COLO668 (cell line): ENCODE measurements around the gene RCAN1.
A peak's percentile ranks its signal among the peaks of the same experiment; 100 is the strongest.
"Not testable (repeated sequence)": the region's sequence is repeated elsewhere in the genome, so short reads cannot be mapped to it uniquely, and the experiment has no call there.

Experiments used
- DNase-seq: peaks from one replicate; lab custom pipeline; 2025; ENCODE audit not compliant: unreplicated experiment; lab: John Stamatoyannopoulos, UW

RCAN1 gene

DNA sequence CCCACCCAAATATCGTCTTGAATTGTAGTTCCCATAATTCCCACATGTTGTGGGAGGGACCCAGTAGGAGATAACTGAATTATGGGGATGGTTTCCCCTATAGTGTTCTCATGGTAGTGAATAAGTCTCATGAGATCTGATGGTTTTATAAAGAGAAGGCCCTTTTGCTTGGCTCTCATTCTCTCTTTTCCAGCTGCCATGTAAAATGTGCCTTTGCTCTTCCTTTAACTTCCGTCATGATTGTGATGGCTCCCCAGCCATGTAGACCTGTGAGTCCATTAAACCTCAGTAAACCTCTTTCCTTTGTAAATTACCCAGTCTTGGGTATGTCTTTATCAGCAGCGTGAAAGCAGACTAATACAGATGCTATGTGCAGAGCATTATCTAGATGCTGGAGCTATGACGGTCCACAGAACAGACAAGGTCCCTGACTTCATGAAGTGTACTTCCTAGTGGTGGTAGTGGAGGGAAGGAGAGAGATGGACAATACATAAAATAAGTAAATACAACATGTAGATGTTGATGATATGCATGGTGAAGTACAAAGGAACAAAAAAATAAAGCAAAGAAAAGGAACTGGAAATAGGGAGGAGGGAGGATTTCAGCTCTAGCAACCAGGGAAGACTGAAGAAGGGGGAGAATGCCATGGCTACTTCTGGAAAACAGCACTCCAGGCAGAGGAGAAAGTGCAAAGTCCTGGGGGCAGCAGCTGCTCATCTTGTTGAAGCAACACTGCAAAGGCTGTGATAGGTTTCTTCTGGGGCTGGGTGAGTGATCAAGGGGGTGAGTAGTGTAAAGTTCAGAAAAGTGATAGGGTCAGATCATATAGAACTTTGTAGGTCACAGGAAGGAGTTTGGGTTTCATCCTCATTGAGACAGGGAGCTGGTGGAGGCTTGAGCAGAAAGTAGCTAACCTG, 6.8 kb upstream of the RCAN1 start:
- no peak for DNase-seq

DNA sequence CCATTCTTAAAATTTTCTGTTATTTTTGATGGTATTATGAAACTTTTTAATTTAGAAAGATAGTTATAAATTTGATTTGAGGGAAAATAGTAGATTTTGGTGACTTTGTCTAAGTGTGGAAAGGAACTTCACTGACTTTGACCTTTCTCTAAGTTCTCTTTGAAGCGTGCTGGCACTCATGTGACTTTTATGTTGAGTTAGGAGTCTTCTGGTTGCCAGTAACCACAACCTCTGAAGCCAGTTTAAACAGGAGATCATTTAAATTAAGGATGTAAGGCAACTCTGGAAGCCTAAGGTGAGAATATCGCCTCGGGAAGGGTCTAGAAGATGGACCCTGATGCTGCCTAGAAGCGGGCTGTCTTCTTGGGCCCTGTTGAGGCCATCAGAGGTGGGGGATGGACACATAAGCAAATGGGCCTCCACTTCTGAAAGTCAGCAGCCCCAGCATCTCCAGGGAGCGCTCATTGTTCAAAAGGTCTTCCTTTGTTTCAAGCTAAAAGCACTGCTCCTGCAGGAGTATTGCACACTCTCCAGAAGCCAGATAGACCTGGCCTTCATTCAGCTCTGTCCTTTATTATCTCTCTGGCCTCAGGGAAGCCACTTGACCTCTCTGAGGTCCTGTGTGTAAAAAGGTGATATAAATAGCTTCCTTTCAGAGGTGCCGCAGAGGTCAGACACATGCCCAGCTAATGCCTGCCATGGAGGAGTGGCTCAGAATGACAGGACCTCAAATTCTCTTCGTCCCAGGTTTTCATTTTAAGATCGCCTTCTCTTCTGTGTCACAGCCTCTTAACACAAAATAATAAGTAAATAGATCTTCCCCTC, 5.1 kb upstream of the RCAN1 start:
- DNase-seq = no peak

DNA sequence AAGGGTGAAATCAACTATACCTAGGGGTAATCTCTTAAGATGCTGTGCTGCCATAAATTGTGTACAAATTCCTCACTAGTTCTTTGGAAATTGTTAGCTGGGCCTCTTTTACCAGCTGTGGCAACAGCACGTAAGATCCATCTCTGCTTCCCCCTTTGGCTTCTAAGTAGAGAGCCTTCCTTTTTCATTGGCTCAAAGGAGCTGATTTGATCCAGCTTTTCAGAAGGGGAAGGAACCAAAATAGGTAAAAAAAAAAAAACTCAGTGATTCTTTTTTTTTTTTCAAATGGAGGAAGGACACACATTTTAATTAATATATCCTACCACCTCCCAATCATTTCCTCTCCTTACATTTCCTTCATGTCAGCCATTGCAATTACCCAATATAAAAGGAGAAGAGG, 4.0 kb upstream of the RCAN1 start:
- no peak for DNase-seq

DNA sequence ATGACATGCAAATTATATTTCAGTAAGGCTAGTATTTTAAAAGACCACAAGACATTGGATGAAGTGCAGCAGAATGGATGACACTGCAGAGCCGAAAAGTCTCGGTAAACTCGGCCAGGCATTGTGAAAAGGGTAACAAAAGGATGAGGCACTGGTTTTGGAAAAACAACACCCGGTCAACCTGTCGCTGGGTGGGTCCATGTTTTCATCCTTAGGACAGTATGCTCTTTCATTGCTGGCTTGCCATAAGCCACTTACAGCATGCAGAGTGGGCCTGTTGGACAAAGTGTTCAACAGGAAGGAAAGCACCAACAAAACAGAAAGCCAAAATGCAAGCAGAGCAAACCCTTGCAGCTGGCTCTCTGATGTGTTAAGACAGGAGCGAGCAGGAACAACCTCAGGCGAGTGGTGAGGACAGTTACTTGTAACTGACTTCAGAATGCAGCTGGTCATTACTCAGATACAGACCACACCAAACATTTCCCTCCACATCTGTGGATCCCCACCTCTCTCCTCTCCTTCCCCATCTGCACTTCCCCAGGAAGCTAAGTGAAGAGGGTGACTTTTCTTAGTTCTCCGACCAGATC, 2.9 kb upstream of the RCAN1 start:
- no peak for DNase-seq

DNA sequence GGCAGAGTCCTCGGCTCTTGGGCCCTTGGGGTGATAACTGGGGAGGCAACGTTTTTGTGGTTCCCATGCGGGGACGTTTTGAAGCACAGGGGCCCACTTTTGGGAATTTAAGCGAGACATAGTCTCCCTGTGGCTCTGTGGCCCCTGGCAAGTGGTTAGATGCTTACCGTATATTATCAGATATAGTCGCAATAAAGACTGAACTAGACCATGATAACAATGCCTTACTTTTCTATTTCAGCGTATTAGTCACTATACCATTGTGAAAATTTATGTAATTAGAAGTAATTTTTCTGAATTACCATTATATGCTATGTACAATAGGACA, 538 bp upstream of the RCAN1 start:
- no peak for DNase-seq

DNA sequence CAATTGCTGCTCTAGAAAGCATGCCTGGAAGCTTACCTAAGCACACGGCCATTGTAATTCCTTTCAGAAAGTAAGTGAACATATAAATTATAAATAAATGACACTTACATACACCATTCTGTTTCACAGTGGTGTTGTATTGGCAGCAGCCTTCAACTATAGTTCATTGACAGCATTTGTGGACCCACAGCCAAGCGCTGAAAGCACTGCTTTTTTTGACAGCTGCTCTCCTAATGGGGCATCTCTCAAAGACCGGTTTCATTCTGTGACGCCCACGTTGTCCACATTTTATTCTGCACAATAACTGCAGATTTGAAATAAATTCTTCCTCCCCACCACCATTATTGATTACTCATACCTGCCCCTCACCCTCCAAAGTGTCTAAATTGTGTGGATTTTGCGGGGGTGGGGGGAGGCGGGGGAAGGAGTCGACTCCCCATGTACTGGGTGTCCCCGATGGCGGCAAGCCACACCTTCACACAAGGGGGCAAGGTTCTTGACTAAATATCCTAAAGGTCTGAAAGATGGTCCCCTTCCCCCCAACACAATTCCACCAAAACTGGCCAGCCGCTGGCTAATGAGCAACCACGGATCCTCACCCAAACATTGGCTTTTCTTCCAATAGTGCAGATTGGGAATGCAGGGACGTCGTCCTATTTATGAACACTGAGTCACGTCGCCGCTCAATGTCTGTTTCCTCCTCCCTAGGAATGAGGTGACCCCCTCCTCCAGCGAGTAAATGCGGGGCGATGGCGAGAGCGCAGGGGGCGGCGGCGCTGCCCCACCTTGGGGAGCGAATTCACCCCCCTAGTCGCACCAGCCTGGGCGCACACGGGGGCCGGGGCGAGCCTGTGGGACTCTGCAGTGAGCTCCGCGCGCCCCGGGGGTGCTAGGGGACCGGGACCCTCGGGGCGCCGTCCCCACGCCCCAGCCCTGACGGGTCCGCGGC, 960 bp downstream of the RCAN1 start:
- peak; percentile 49 for DNase-seq

DNA sequence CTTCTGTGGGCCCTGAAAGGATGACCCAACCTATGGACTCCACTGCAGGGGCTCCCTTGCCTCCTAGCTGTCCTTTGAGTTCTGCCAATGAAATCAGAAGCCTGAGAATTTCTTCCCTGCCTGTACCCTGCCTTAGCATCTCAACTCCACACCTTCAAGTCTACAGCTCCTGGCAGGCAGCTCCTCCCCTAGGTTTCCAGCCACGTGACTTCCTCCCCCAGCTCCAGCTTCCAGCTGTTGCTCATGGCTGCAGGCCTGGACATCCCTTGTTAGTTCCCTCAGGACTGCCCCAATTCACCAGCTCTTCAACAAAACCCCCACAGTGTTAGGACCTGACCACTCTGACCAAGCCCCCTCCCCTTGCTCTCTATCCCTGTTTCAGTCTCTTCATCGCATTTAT, 2.4 kb downstream of the RCAN1 start:
- peak; percentile 39 for DNase-seq

DNA sequence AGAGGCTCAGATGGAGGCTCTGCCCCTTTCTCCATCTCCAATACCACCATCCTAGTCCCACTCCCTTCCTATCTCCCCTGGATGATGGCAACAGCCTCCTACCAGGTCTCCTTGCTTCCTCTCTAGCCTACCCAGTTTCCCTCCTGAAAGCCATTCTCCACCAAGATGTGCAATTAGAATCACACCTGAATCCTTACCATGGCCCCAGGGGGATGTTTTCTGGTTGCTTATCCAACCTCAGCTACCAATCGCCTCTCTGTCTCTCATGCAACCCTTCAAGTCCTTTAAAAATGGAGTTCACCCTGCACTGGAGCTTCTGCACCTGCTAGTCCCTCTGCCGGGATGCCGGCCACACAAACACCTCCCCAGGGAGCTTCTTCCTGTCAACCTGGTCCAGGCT, 2.9 kb downstream of the RCAN1 start:
- peak; percentile 61 for DNase-seq

DNA sequence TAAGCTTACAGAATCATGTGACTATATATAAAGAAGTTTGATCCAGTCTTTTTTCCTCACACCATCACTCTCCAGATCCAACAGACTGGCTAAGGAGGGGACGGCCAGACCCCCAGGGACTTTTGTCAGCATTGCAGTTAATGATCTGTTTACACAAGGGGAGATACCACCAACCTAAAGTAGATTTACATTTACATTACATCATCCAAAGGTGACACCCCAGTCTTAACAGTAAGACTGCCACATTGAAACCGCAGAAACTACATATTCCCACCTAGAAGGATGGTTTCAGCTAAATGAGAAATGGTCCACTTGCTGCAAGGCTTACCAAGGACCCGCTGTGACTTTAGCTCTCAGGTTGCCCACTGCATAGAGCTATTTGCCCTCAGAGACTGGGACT, 3.4 kb downstream of the RCAN1 start:
- no peak for DNase-seq

DNA sequence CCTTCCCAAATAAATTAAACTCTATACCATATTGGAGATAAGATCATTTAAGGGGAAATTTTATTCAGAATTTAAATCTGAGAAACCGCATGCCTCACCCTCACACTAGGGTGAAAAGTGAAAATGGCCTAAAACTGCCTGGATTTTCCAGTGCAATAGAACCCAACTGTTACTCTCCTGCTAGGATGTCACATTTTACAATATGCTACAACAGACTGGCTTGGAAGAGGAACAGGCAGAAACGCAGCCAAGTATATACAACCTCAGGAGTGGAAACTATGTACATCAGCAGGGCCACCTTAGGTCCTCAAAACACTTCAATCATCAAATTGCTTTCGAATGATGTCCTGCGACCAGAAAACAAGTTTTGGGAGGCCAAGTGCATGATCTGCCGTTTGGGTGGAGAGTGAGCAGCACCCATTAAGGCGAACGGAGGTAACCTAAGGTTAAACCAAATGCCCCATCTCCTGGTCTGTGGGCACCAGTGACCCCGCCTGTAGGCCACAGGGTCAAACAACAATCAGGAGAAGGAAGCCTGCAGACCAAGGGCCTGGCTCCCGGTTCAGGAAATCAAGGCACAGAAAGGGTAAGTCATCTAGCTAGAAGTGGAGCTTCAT, 4.9 kb downstream of the RCAN1 start:
- no peak for DNase-seq

DNA sequence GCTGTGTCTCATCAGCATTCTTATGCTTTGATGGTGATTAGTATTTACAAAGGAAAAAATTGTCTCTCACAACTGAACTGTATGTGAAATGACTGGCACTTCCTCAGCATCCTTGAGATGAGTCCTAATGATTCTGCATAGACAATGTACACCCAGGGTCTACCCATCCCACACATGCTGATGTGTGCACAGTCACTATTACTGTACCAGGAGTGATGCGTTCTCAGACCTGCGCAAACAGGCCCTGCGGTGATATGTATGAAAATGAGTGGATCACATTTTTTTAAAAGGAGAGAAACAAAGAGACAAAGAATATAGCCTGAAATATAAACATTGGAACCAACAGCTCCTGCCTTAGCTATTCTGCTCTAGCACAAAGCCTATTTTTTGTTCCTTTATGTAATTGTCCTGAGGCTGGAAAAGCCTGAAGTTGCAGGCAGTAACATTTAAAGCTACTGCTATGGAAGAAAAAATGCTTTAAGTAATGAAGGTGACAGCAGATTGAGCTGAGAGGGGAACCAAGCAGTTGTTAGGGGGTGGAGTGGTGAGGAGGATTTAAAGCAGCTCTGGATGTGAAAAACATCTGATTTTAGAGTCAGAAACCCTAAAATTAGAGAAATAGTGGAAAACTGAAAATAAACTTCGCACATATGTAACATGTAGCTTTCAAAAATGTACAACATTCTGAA, 5.5 kb downstream of the RCAN1 start:
- DNase-seq = no peak

DNA sequence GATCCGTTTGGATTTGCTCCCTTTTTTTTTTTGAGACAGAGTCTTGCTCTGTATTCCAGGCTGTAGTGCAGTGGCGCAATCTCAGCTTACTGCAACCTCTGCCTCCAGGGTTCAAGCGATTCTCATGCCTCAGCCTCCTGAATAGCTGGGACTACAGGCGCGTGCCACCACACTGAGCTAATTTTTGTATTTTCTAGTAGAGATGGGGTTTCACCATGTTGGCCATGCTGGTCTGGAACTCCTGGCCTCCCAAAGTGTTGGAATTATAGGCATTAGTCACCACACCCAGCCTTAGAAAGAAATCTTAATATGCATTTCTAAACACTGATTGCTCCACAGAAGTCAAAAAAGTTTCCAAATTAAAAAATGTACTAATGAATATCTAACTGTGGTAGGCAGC, 7.5 kb downstream of the RCAN1 start:
- not testable (repeated sequence) for DNase-seq

DNA sequence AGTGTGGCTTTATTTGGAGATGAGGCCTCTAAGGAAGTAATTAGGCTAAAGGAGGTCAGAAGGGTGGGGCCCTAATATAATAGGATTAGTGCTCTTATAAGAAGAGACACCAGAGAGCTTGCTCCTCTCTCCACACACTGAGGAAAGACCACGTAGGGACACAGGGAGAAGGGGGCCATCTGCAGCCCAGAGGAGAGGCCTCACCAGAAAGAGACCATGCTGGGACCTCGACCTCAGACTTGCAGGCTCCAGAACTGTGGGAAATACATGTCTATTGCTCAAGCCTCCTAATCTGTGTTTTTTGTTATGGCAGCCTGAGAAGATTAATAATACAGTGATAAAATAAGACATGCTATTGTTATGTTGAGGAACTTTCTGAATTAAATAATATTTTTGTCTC, 8.3 kb downstream of the RCAN1 start:
- DNase-seq = no peak

DNA sequence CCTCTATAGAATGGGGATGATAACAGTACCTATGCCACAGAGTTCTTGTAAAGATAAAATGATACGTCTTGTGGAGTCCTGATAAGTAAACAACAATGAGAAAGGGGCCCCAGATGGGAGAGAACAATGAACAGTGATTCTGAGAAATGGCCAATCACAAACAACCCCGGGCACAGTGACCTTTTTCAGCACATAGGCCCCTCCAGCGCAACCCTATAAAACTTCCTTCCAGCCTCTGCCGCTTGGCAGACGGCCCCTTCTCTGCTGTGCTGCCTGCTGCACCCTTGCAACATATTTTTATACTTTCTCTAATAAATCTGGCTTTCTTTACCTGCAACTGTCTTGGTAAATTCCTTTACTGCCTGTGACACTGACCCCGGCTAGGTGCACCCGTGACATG, 8.9 kb downstream of the RCAN1 start:
- no peak for DNase-seq

DNA sequence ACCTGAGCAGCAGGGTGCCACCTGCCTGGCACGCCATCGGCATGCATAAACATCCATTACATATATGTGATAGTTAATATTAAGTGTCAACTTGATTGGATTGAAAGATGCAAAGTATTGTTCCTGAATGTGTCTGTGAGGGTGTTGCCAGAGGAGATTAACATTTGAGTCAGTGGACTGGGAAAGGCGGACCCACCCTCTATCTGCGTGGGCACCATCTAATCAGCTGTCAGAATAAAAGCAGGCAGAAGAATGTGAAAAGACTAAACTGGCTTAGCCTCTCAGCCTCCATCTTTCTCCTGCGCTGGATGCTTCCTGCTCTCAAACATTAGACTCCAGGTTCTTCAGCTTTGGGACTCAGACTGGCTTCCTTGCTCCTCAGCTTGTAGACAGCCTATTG, 10.0 kb downstream of the RCAN1 start:
- not testable (repeated sequence) for DNase-seq

DNA sequence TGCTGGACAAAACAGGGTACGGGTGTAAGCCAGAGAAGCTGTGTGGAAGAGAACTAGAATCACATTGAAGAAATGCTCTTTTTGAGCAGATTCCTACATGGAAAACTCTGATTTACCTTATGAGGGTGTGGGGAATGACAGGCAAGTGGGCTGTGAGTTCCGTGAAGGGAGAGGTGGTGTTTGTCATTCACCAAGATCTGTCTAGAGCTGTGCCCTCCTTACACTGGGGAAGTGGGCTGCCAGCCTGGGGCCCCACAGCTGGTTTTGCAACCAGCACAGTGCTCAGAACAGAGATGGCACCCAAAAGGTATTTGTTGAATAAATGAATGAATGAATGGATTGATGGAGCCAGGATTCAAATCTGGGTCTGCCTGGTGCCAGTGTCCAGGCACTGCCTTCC, 10.4 kb downstream of the RCAN1 start:
- no peak for DNase-seq

DNA sequence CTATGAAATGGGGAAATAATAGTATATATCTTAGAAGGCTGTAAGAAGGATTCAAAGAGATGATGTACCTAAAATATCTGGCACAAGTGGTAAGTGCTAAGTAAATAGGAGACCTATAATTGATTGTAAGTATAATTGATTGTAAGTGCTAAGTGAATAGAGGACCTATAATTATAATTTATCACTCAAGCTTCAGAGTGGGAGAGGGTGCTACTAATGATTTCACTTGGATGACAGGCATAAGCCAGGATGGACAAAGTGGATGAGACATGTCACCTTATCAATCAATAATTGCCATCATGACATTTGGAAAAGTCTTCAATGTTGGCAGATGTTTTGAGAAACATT, 11.2 kb downstream of the RCAN1 start:
- no peak for DNase-seq

DNA sequence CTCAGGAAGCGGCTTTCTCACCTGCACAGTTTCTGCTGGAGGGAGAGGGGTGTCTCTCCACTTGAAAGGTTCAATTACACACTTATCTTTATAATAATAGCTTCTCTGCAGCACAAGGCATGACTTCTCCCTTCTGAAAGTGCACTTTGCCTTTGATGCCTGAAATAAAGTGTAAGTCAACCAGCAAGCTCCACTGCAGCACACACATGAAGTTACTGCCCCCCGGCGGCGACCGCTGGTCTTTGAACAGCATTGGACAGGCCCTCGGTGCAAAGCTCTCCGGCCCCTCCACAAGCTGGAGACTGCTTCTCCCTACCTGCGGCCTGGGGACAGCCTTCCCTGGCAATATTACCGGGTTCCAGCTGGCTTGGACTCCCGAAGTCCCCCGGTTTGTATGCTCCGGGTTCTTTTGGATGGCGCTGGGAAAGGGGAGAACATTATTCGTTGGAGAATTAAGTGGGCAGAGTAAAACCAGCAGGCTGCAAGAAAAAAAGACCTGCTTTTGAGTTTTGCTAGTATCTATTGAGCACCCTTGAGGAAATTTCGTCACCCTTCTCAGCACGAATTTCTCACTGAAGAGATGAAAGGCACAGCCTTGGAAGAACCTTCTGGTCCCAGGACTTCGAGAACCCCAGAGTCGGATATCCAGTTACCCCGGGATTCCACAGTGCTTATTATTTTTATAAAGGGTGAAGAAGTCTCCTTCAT, 11.8 kb downstream of the RCAN1 start:
- DNase-seq = peak; percentile 93

DNA sequence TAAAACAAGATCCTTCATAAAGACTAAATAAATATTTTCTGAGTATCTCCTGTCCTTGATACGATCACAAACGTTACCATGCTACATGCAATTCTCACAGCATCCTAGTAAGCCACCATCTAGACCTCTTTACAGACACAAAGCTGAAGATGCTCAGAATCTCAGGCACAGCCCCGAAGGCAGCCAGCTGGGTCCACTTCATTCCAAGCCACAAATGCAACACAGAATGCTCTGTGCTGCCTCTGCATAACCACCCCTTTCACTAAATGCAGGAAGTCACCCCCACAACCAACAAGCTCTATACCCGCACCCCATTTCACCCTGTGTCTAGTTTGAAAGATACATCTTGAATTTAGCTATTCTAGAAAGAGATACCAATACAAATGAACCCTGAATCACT, 12.9 kb downstream of the RCAN1 start:
- no peak for DNase-seq
